Measurements from ENCODE around the gene SYNDIG1. TPM values are rescaled to one million over a fixed set of nuclear protein-coding genes. Genes with fewer than 3 reads are reported as not detected.

The SYNDIG1 gene
- total RNA-seq, 1 donor = 2.2 TPM

DNA sequence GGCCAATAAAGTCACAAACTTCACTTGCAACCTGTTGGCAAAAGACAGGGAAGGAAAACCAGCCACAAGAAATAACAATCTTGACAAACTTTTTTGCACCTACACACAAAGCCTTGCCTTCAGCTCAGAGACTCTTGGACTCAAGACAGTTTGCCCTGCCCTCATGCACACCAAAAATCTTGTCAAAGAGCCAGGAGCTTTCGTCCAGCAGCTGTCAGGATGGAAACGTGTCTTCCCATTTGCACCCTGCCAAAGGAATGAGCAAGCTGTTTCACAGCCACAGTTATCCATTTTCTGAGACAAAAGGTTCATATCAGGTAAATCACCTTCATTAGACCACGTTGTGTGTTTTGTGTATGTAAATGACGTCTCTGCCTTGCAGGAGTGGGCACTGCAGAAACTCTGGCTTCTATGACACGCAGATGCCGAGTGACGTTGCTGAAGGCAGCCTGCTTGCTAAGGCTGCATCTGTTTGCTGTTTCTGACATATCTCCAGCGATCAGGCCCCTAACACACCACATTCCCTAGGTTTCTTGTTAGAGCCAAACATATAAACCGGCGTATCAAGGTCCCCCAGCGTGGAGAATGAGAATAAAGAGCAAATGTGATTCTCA lies 193.4 kb downstream of the SYNDIG1 start:
- Histone ChIP-seq H2AFZ (ENCODE audit: low read length) (no peak overlapping the region), H3K27ac (ENCODE audit: low read depth, low read length) (no peak overlapping the region)
- DNase-seq (ENCODE audit: insufficient read length, low spot score, missing footprints) = peak; percentile 62

GRCh38 chr20:24663496-24663895 lies 194.1 kb downstream of the SYNDIG1 start:
- Histone ChIP-seq H2AFZ (ENCODE audit: low read length) (no peak overlapping the region), H3K4me2 (ENCODE audit: insufficient read depth, low read length) (no peak overlapping the region), H3K79me2 (ENCODE audit: insufficient read depth, low read length) (no peaks in the 10 kb centered on the region), H3K36me3 (ENCODE audit: insufficient read depth, low read length) (no peaks in the 10 kb centered on the region), H3K27me3 (ENCODE audit: insufficient read depth, low read length) (peaks cover 8% of the 10 kb centered on the region), H3K4me3 (ENCODE audit: insufficient read depth, low read length) (no peak overlapping the region), H3K4me1 (ENCODE audit: insufficient read depth, low read length) (no peaks in the 10 kb centered on the region), H3K9me3 (ENCODE audit: low read depth, low read length) (no peaks in the 10 kb centered on the region), H3K27ac (ENCODE audit: low read depth, low read length) (no peak overlapping the region), H4K20me1 (ENCODE audit: insufficient read depth, low read length) (no peaks in the 10 kb centered on the region)
- peak; percentile 34 for DNase-seq (ENCODE audit: insufficient read length, low spot score, missing footprints)
- TF ChIP-seq, protein P1, sequence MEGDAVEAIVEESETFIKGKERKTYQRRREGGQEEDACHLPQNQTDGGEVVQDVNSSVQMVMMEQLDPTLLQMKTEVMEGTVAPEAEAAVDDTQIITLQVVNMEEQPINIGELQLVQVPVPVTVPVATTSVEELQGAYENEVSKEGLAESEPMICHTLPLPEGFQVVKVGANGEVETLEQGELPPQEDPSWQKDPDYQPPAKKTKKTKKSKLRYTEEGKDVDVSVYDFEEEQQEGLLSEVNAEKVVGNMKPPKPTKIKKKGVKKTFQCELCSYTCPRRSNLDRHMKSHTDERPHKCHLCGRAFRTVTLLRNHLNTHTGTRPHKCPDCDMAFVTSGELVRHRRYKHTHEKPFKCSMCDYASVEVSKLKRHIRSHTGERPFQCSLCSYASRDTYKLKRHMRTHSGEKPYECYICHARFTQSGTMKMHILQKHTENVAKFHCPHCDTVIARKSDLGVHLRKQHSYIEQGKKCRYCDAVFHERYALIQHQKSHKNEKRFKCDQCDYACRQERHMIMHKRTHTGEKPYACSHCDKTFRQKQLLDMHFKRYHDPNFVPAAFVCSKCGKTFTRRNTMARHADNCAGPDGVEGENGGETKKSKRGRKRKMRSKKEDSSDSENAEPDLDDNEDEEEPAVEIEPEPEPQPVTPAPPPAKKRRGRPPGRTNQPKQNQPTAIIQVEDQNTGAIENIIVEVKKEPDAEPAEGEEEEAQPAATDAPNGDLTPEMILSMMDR (IDR thresholded peaks at IDR 0.05; ENCODE audit: extremely low read depth, low read depth, low read length) = no peak

More for the DNA sequence above, 193.4 kb downstream of the SYNDIG1 start:
- Histone ChIP-seq H3K36me3 (ENCODE audit: insufficient read depth, low read length) (no peaks in the 10 kb centered on the region), H3K27me3 (ENCODE audit: insufficient read depth, low read length) (peaks cover 8% of the 10 kb centered on the region), H3K79me2 (ENCODE audit: insufficient read depth, low read length) (no peaks in the 10 kb centered on the region), H4K20me1 (ENCODE audit: insufficient read depth, low read length) (no peaks in the 10 kb centered on the region), H3K9me3 (ENCODE audit: low read depth, low read length) (no peaks in the 10 kb centered on the region), H3K4me1 (ENCODE audit: insufficient read depth, low read length) (peaks cover 2% of the 10 kb centered on the region), H3K4me3 (ENCODE audit: insufficient read depth, low read length) (no peak overlapping the region), H3K4me2 (ENCODE audit: insufficient read depth, low read length) (no peak overlapping the region)
- TF ChIP-seq, protein P1 (IDR thresholded peaks at IDR 0.05; ENCODE audit: extremely low read depth, low read depth, low read length) = no peak

GRCh38 chr20:24664266-24664986 lies 195.0 kb downstream of the SYNDIG1 start:
- no peak overlapping the region for H3K4me2 ChIP-seq (ENCODE audit: insufficient read depth, low read length)
- H3K4me1 ChIP-seq (ENCODE audit: insufficient read depth, low read length) = no peaks in the 10 kb centered on the region
- H3K36me3 ChIP-seq (ENCODE audit: insufficient read depth, low read length) = no peaks in the 10 kb centered on the region

GRCh38 chr20:24665196-24665595 lies 195.8 kb downstream of the SYNDIG1 start:
- H4K20me1 ChIP-seq (ENCODE audit: insufficient read depth, low read length) = no peaks in the 10 kb centered on the region
- no peaks in the 10 kb centered on the region for H3K4me1 ChIP-seq (ENCODE audit: insufficient read depth, low read length)
- no peak overlapping the region for H2AFZ ChIP-seq (ENCODE audit: low read length)
- no peaks in the 10 kb centered on the region for H3K36me3 ChIP-seq (ENCODE audit: insufficient read depth, low read length)
- no peak overlapping the region for H3K4me3 ChIP-seq (ENCODE audit: insufficient read depth, low read length)
- H3K9me3 ChIP-seq (ENCODE audit: low read depth, low read length) = no peaks in the 10 kb centered on the region
- H3K27ac ChIP-seq (ENCODE audit: low read depth, low read length) = no peak overlapping the region
- TF ChIP-seq, protein P1 (IDR thresholded peaks at IDR 0.05; ENCODE audit: extremely low read depth, low read depth, low read length) = no peak
- no peaks in the 10 kb centered on the region for H3K79me2 ChIP-seq (ENCODE audit: insufficient read depth, low read length)
- H3K27me3 ChIP-seq (ENCODE audit: insufficient read depth, low read length) = peaks cover 8% of the 10 kb centered on the region
- H3K4me2 ChIP-seq (ENCODE audit: insufficient read depth, low read length) = no peak overlapping the region
- DNase-seq (ENCODE audit: insufficient read length, low spot score, missing footprints) = no peak

More at GRCh38 chr20:24664266-24664986, 195.0 kb downstream of the SYNDIG1 start:
- TF ChIP-seq, protein P1 (IDR thresholded peaks at IDR 0.05; ENCODE audit: extremely low read depth, low read depth, low read length) = no peak
- no peaks in the 10 kb centered on the region for H4K20me1 ChIP-seq (ENCODE audit: insufficient read depth, low read length)
- H3K9me3 ChIP-seq (ENCODE audit: low read depth, low read length) = no peaks in the 10 kb centered on the region
- no peak overlapping the region for H3K27ac ChIP-seq (ENCODE audit: low read depth, low read length)
- H3K4me3 ChIP-seq (ENCODE audit: insufficient read depth, low read length) = no peak overlapping the region
- no peak overlapping the region for H2AFZ ChIP-seq (ENCODE audit: low read length)
- DNase-seq (ENCODE audit: insufficient read length, low spot score, missing footprints) = peak; percentile 23
- peaks cover 8% of the 10 kb centered on the region for H3K27me3 ChIP-seq (ENCODE audit: insufficient read depth, low read length)
- no peaks in the 10 kb centered on the region for H3K79me2 ChIP-seq (ENCODE audit: insufficient read depth, low read length)
